GM18526 (cell line): ENCODE results near the gene CRY1.

ENCODE experiments used
- POLR2A ChIP-seq: IDR thresholded peaks from 3 replicates; pipeline ENCODE4 v1.6.1; 2011; ENCODE audit not compliant: insufficient read length; ENCODE audit errors: extremely low read depth

The CRY1 gene

GRCh38 chr12:106941481-106942156, 151.7 kb downstream of the CRY1 start:
- TF ChIP-seq POLR2A = no peak
